ENCODE data around the gene CLEC4M. TPM values are rescaled to one million over a fixed set of nuclear protein-coding genes. Genes with fewer than 3 reads are reported as not detected.

CLEC4M gene
- total and polyA plus RNA-seq, 3 donors from 2014 or later = 9.4 to 14.9 (median 14.5) TPM

DNA sequence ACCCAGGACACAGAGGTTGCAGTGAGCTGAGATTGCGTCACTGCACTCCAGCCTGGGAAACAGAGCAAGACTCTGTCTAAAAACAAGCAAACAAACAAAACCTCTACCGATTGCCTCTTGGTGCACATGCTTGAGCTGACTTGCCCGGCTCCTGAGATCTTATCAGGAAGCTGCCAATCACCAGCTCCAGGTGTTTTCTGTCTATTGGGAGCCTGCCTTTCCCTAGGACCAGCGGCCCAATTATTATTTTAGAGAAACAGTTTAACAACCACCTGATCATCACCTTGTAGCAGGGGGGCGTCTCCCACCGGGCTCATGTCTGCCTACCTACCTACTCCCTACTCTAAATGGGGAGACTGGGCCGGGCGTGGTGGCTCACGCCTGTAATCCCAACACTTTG is 10.8 kb downstream of the CLEC4M start:
- H3K4me3 ChIP-seq = no peak overlapping the region
- WGBS, 2 donors = 83 to 86% methylated on average over 9 of the region's 9 CpGs
- TF ChIP-seq, protein P1, sequence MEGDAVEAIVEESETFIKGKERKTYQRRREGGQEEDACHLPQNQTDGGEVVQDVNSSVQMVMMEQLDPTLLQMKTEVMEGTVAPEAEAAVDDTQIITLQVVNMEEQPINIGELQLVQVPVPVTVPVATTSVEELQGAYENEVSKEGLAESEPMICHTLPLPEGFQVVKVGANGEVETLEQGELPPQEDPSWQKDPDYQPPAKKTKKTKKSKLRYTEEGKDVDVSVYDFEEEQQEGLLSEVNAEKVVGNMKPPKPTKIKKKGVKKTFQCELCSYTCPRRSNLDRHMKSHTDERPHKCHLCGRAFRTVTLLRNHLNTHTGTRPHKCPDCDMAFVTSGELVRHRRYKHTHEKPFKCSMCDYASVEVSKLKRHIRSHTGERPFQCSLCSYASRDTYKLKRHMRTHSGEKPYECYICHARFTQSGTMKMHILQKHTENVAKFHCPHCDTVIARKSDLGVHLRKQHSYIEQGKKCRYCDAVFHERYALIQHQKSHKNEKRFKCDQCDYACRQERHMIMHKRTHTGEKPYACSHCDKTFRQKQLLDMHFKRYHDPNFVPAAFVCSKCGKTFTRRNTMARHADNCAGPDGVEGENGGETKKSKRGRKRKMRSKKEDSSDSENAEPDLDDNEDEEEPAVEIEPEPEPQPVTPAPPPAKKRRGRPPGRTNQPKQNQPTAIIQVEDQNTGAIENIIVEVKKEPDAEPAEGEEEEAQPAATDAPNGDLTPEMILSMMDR (IDR thresholded peaks at IDR 0.05) = no peak
- TF ChIP-seq POLR2A (IDR thresholded peaks at IDR 0.05) = no peak
- H3K4me1 ChIP-seq = no peaks in the 10 kb centered on the region
- H3K9me3 ChIP-seq = no peaks in the 10 kb centered on the region
- no peaks in the 10 kb centered on the region for H3K36me3 ChIP-seq (ENCODE audit: low read depth, missing control alignments)
- DNase-seq = no peak
- no peaks in the 10 kb centered on the region for H3K27me3 ChIP-seq
- H3K27ac ChIP-seq = no peak overlapping the region
- intact Hi-C loops (cut with DNase I; ENCODE audit: low total_unique reads) = no loop called here

DNA sequence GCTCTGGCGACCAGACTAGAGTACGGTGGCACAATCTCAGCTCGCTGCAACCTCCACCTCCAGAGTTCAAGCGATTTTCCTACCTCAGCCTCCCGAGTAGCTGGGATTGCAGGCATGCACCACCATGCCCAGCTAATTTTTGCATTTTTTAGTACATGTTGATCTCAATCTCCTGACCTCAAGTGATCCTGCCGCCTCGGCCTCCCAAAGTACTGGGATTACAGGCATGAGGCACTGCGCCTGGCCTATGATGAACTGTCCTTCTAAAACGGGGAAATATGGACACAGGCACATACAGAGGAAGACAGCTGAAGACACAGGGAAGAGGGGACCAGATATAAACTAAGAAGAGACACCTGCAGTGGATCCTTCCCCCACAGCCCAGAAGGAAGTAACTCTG is 12.7 kb downstream of the CLEC4M start:
- 88 to 93% methylated on average over 9 of the region's 9 CpGs for WGBS, 2 donors
- no peaks in the 10 kb centered on the region for H3K4me1 ChIP-seq
- no peak overlapping the region for H3K27ac ChIP-seq
- H3K36me3 ChIP-seq (ENCODE audit: low read depth, missing control alignments) = no peaks in the 10 kb centered on the region
- intact Hi-C loops (cut with DNase I; ENCODE audit: low total_unique reads) = no loop called here
- TF ChIP-seq, protein P1 (IDR thresholded peaks at IDR 0.05) = no peak
- no peak for TF ChIP-seq POLR2A (IDR thresholded peaks at IDR 0.05)
- H3K9me3 ChIP-seq = no peaks in the 10 kb centered on the region
- H3K27me3 ChIP-seq = no peaks in the 10 kb centered on the region
- DNase-seq = no peak
- no peak overlapping the region for H3K4me3 ChIP-seq

DNA sequence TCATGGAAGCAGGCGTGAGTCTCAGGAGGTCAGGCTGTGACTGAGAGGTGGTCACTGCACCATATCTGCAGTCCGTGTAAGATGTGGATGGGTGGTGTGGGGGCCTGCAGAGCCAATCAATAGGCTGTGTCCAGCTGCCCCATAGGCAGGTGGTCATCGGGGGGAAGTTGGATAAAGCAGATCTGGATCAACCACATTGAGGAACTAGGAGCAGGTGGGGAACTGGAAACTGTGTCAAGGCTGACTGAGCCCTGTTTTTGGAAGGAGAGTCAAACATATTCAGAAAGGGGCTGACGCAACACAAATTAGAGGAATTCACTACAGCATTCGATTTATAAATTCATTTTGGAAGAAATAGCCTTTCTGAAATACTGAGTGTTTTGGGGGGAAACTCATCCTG is 15.0 kb downstream of the CLEC4M start:
- DNase-seq = no peak
- Histone ChIP-seq H3K4me3 (no peak overlapping the region), H3K9me3 (no peaks in the 10 kb centered on the region), H3K27me3 (no peaks in the 10 kb centered on the region), H3K4me1 (no peaks in the 10 kb centered on the region), H3K27ac (no peak overlapping the region), H3K36me3 (ENCODE audit: low read depth, missing control alignments) (no peaks in the 10 kb centered on the region)
- intact Hi-C loops (cut with DNase I; ENCODE audit: low total_unique reads) = no loop called here
- 68 to 73% methylated on average over 5 of the region's 5 CpGs for WGBS, 2 donors
- no peak for TF ChIP-seq POLR2A (IDR thresholded peaks at IDR 0.05)
- TF ChIP-seq, protein P1 (IDR thresholded peaks at IDR 0.05) = no peak

DNA sequence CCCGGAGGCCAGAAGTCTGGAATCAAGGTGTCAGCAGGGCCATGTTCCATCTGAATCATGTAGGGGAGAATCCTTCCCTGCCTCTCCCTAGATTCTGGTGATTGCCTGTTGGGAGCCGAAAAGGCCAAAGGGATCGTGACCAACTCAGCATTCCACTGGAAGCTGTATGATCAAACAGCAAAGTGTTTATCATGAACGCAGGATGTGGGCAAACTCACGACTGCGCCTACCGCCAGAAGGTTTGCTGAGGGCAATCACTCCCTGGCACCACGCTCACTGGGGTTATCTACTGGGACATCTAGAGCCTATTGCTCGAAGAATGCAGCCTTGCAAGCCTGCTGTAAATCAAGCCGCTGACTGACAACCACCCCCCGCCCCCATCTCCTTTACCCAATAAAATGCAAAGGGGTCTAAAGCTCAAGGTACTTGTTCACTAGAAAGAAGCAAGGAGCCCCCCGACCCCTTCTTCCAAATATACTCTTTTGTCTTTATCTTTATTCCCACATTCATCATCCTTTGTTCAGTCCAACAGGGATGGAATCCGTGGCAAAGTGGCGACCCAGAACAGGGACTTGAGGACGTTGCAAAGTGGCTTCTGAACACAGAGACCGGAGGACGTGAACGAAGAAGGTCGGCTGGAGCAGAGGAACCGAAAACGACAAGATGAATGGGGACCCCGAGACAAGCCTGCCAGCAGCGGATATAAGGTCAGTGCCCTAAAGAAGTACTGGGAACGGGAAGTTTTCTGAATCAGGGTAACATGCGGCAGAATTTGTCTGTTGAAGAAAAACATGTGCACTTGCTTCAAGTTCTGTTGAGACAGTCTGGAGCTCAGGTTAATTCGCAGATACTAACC is 16.8 kb downstream of the CLEC4M start:
- Histone ChIP-seq H3K36me3 (ENCODE audit: low read depth, missing control alignments) (no peaks in the 10 kb centered on the region), H3K4me3 (no peak overlapping the region), H3K4me1 (no peaks in the 10 kb centered on the region), H3K9me3 (no peaks in the 10 kb centered on the region), H3K27ac (no peak overlapping the region), H3K27me3 (no peaks in the 10 kb centered on the region)
- intact Hi-C loops (cut with DNase I; ENCODE audit: low total_unique reads) = no loop called here
- TF ChIP-seq, protein P1 (IDR thresholded peaks at IDR 0.05) = no peak
- DNase-seq = no peak
- WGBS, 2 donors = 44 to 60% methylated on average over 25 to 26 of the region's 26 CpGs

DNA sequence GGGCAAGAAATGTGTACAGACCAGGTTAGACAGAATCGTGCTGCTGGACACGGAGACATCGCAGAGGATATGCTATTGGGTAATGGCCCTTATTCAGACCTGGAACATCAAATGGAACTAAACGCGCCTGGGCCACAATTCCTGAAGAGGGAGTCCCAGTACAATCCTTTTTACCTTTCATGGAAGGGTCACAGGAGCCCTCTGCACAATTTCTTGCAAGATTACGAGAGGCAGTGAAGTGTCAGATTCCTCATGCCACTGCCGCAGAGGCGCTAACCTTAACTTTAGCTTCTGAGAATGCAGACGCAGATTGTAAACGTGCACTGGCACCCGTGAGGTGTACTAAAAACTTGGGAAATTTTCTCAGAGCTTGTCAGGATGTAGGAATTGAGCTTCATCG is 18.1 kb downstream of the CLEC4M start:
- no peaks in the 10 kb centered on the region for H3K27me3 ChIP-seq
- H3K4me1 ChIP-seq = no peaks in the 10 kb centered on the region
- WGBS, 2 donors = 54 to 76% methylated on average over 11 to 12 of the region's 12 CpGs
- no peaks in the 10 kb centered on the region for H3K36me3 ChIP-seq (ENCODE audit: low read depth, missing control alignments)
- intact Hi-C loops (cut with DNase I; ENCODE audit: low total_unique reads) = no loop called here
- H3K4me3 ChIP-seq = no peak overlapping the region
- TF ChIP-seq, protein P1 (IDR thresholded peaks at IDR 0.05) = no peak
- no peak for TF ChIP-seq POLR2A (IDR thresholded peaks at IDR 0.05)
- H3K9me3 ChIP-seq = no peaks in the 10 kb centered on the region
- no peak for DNase-seq
- no peak overlapping the region for H3K27ac ChIP-seq

Measured in testis (tissue), 3 donors.